Prostate gland (tissue), 2 donors: ENCODE measurements around the gene LSAMP. TPM values are rescaled to one million over a fixed set of nuclear protein-coding genes. Genes with fewer than 3 reads are reported as not detected.
A peak's percentile ranks its signal among the peaks of the same experiment; 100 is the strongest.

Source experiments
- DNase-seq: peaks from one replicate; pipeline ENCODE4 v3.0.0-alpha.2; 2019; ENCODE audit warnings: low spot score
- H3K27ac ChIP-seq, 2 donors: fragments of 200-600 bp; sonication (generic); 2 replicates each; pipeline ENCODE4 v1.5.1; 2017 to 2019
- H3K27me3 ChIP-seq: fragments of 200-600 bp; sonication (generic); replicated peaks from 2 replicates; pipeline ENCODE4 v1.5.1; 2019; ENCODE audit not compliant: insufficient read depth
- H3K36me3 ChIP-seq, 2 donors: fragments of 200-600 bp; sonication (generic); 1 replicate in 1 of 2; 2 replicates in 1 of 2; pipeline versions ENCODE4 v1.5.1 to v1.8.1; 2017 to 2019
- H3K4me1 ChIP-seq: fragments of 200-600 bp; sonication (generic); replicated peaks from 2 replicates; pipeline ENCODE4 v1.5.1; 2019
- H3K4me3 ChIP-seq, 2 donors: fragments of 200-600 bp; sonication (generic); 2 replicates each; pipeline ENCODE4 v1.5.1; 2017 to 2019
- H3K9me3 ChIP-seq: fragments of 200-600 bp; sonication (generic); 2 replicates; pipeline ENCODE4 v1.5.1; 2017
- POLR2A ChIP-seq: fragments of 450-650 bp; IDR thresholded peaks from one replicate; pipeline ENCODE4 v1.6.1; 2016; ENCODE audit warnings: antibody characterized with exemption, mild to moderate bottlenecking
- POLR2AphosphoS5 ChIP-seq: sonication (generic); formaldehyde crosslinking; IDR thresholded peaks from one replicate; pipeline ENCODE4 v1.6.1; 2017; ENCODE audit warnings: antibody characterized with exemption
- WGBS: methylation state at CpG from one replicate; pipeline ENCODE4 v1.1.5; 2018; 5-methylcytosine and 5-hydroxymethylcytosine counted together
- intact Hi-C: fragments of 100-400 bp; cut with DNase I; formaldehyde crosslinking; loops from one replicate; pipeline ENCODE4 v1.14.2; 2022
- total RNA-seq, 2 donors: library from RNA; depleted of rRNA; stranded (reverse); fragments of >200 nt; gene quantifications; one replicate each; pipeline ENCODE4 v1.1.0, GENCODE V29; 2016
- TF ChIP-seq, protein P1 (sequence below), 4 experiments: fragments of 200-600 bp in 2 of 4; fragments of 450-650 bp in 2 of 4; sonication (generic) in 2 of 4; IDR thresholded peaks; 1 replicate in 3 of 4; 2 replicates in 1 of 4; pipeline ENCODE4 v1.5.1; 2016 to 2019; ENCODE audit warnings: antibody characterized with exemption in 4 of 4, mild to moderate bottlenecking in 2 of 4, moderate library complexity in 2 of 4

Gene LSAMP
- total RNA-seq, 2 donors from 2014 or later = 15.4 to 38.0 TPM

DNA sequence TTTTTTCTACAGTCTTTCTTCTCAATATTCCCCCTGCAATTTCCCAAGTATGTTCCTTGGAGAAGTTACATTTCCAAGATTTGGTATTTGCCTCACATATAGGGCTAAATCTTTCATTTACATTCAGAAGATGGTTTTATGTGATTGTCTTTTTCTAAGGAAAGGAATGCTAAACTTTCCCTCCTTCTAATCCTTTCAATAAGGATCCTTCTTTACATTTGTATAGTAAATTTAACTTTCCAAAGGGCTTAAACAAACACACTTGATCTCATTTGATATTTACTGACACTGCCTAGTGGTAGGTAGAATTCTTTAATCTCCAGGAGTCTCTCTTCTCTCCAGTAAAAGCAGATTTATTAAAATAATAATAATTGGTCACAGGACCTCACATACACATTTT is 185.3 kb downstream of the LSAMP start:
- H3K4me3 ChIP-seq = no peak overlapping the region
- H3K27ac ChIP-seq = no peak overlapping the region
- DNase-seq = no peak
- H3K36me3 ChIP-seq = no peaks in the 10 kb centered on the region
- no peaks in the 10 kb centered on the region for H3K27me3 ChIP-seq
- no peaks in the 10 kb centered on the region for H3K4me1 ChIP-seq
- TF ChIP-seq POLR2AphosphoS5 = no peak
- TF ChIP-seq, protein P1, sequence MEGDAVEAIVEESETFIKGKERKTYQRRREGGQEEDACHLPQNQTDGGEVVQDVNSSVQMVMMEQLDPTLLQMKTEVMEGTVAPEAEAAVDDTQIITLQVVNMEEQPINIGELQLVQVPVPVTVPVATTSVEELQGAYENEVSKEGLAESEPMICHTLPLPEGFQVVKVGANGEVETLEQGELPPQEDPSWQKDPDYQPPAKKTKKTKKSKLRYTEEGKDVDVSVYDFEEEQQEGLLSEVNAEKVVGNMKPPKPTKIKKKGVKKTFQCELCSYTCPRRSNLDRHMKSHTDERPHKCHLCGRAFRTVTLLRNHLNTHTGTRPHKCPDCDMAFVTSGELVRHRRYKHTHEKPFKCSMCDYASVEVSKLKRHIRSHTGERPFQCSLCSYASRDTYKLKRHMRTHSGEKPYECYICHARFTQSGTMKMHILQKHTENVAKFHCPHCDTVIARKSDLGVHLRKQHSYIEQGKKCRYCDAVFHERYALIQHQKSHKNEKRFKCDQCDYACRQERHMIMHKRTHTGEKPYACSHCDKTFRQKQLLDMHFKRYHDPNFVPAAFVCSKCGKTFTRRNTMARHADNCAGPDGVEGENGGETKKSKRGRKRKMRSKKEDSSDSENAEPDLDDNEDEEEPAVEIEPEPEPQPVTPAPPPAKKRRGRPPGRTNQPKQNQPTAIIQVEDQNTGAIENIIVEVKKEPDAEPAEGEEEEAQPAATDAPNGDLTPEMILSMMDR (IDR thresholded peaks at IDR 0.05) = no peak
- TF ChIP-seq POLR2A = no peak
- intact Hi-C loops = no loop called here
- no peaks in the 10 kb centered on the region for H3K9me3 ChIP-seq

DNA sequence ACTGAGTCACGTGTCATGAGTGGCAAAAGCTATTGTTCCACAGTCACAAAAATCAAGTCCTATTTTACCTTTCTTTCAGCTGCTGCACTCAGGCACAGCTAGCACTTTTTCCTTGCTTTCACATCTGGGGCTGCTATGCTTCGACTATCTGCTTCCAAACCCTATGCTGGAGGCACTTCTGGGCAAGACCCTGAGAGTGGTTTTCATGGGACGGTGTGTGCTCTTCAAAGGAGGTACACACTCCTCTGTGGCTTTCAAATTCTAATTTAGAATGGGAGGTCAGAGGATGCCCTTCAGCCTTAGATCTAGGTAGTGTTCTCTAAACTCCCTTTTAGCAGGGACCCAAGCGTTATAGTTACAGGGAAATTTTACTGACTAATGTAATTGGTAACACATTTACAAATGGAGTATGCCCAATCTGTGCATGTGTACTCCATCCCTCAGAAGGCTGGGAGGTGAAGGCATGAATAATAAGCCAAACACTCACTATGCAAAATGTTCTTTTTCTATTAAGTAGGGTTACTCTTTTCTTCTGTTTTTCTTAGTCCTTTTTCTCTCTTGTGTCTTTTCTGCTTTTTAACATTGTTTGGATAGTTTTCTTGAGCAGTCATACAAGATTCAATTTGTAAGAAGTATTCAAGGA is 188.3 kb downstream of the LSAMP start:
- no peak for DNase-seq
- H3K27ac ChIP-seq = no peak overlapping the region
- H3K27me3 ChIP-seq = no peaks in the 10 kb centered on the region
- H3K36me3 ChIP-seq = no peaks in the 10 kb centered on the region
- intact Hi-C loops = no loop called here
- H3K4me3 ChIP-seq = no peak overlapping the region
- no peaks in the 10 kb centered on the region for H3K4me1 ChIP-seq
- 57% methylated on average over 4 of the region's 4 CpGs for WGBS
- TF ChIP-seq, protein P1 (IDR thresholded peaks at IDR 0.05) = no peak
- TF ChIP-seq POLR2AphosphoS5 = no peak
- TF ChIP-seq POLR2A = no peak
- H3K9me3 ChIP-seq = no peaks in the 10 kb centered on the region

DNA sequence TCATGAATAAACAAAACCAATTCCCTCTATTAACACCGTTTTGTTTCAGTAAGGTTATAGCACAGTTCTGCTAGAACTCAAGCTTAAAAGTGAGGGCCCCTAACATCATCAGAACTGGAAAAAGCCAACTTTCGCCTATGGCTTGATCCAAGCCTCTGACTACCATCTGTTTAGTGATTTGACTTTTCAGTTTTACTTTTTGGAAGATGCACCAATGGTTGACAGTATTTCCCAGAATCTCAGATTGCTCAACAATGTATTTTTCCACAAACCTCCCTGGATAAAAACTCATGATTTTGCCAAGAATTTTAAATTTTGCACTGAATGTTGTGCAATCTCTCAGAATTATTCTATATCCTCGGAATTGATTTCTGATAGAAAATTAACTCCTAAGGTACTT is 190.7 kb downstream of the LSAMP start:
- intact Hi-C loops = no loop called here
- H3K36me3 ChIP-seq = no peaks in the 10 kb centered on the region
- no peak overlapping the region for H3K27ac ChIP-seq
- 84% methylated on average over 3 of the region's 3 CpGs for WGBS
- H3K4me3 ChIP-seq = no peak overlapping the region
- H3K27me3 ChIP-seq = no peaks in the 10 kb centered on the region
- TF ChIP-seq POLR2AphosphoS5 = no peak
- TF ChIP-seq POLR2A = no peak
- no peaks in the 10 kb centered on the region for H3K9me3 ChIP-seq
- DNase-seq = no peak
- no peaks in the 10 kb centered on the region for H3K4me1 ChIP-seq

DNA sequence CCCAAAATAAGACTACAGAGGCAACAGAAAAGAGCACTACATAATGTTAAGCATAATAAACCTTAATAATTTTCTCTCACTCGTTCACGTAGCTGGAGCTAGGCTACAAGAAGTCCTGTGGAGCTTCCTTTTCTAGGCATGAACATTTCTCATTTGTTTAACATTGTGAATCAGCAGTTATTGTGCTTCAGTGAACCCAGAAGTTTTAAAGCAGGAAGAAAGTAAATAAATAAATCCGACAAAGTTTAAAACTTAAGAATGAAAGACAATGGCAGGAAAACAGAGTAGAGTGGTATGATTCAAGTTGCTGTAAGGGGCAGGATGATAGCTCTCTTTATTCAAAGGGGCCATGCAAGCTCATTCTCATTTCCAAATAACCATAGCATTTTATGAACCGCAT is 191.8 kb downstream of the LSAMP start:
- no peaks in the 10 kb centered on the region for H3K36me3 ChIP-seq
- H3K4me3 ChIP-seq = no peak overlapping the region
- no peaks in the 10 kb centered on the region for H3K9me3 ChIP-seq
- no peak for TF ChIP-seq POLR2A
- peak; percentile 9 for TF ChIP-seq POLR2AphosphoS5
- TF ChIP-seq, protein P1 (IDR thresholded peaks at IDR 0.05) = no peak
- intact Hi-C loops = no loop called here
- WGBS = 13% methylated on average over 4 of the region's 4 CpGs
- no peaks in the 10 kb centered on the region for H3K27me3 ChIP-seq
- no peak for DNase-seq
- peak overlapping the region in 1 of 2 donors; percentile 8 for H3K27ac ChIP-seq
- no peaks in the 10 kb centered on the region for H3K4me1 ChIP-seq

DNA sequence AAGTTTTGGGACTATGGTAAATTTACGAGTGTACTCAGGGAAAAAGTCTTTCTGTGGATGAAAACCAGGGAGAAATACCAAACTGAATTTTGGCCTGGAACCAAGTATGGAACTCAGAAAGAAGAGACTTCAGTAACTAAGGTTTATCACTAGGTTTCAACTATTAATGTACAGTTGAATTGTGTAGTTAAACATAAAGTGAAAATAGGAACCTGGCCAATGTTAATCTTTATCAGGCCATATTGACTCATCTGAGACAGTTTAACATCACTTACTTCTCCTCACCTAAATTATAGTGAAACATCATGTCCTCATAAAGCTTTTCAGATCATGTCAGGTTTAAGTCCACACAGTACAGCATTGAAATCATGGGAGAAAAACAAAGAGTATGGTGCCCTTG is 197.7 kb downstream of the LSAMP start:
- Histone ChIP-seq H3K9me3 (no peaks in the 10 kb centered on the region), H3K36me3 (no peaks in the 10 kb centered on the region), H3K27me3 (no peaks in the 10 kb centered on the region), H3K27ac (no peak overlapping the region), H3K4me1 (no peaks in the 10 kb centered on the region), H3K4me3 (no peak overlapping the region)
- TF ChIP-seq POLR2AphosphoS5 = peak; percentile 71
- TF ChIP-seq, protein P1 (IDR thresholded peaks at IDR 0.05) = no peak
- intact Hi-C loops = no loop called here
- WGBS = 26% methylated on average over 1 of the region's 1 CpG
- no peak for DNase-seq
